ENCODE results near the gene EXOC6.
"Not testable (repeated sequence)": the region's sequence is repeated elsewhere in the genome, so short reads cannot be mapped to it uniquely, and the experiment has no call there.

Gene EXOC6

GRCh38 chr10:92946491-92946890 lies 98.2 kb downstream of the EXOC6 start:
- no peak for FAIRE-seq

GRCh38 chr10:92952573-92952972 lies 104.3 kb downstream of the EXOC6 start:
- FAIRE-seq: not testable (repeated sequence)

GRCh38 chr10:92957223-92958010 lies 109.1 kb downstream of the EXOC6 start:
- FAIRE-seq: no peak

GRCh38 chr10:92961638-92962037 lies 113.3 kb downstream of the EXOC6 start:
- FAIRE-seq: no peak

GRCh38 chr10:92965314-92965713 lies 117.0 kb downstream of the EXOC6 start:
- FAIRE-seq: peak; percentile 33

GRCh38 chr10:92967641-92968040 lies 119.3 kb downstream of the EXOC6 start:
- no peak for FAIRE-seq

GRCh38 chr10:92969151-92969550 lies 120.8 kb downstream of the EXOC6 start:
- FAIRE-seq: no peak

- no peak for FAIRE-seq
Observed at GRCh38 chr10:92970301-92971070, 122.2 kb downstream of the EXOC6 start.

GRCh38 chr10:92972066-92972870 lies 123.9 kb downstream of the EXOC6 start:
- FAIRE-seq: no peak

GRCh38 chr10:92972886-92973285 lies 124.6 kb downstream of the EXOC6 start:
- FAIRE-seq: no peak

GRCh38 chr10:92976278-92976677 lies 128.0 kb downstream of the EXOC6 start:
- FAIRE-seq: not testable (repeated sequence)

- FAIRE-seq: no peak
Observed at GRCh38 chr10:92989250-92989649, 140.9 kb downstream of the EXOC6 start.

- FAIRE-seq: no peak
Observed at GRCh38 chr10:92990615-92991014, 142.3 kb downstream of the EXOC6 start.

GRCh38 chr10:92991513-92991912 lies 143.2 kb downstream of the EXOC6 start:
- no peak for FAIRE-seq

GRCh38 chr10:92993699-92994272 lies 145.5 kb downstream of the EXOC6 start:
- no peak for FAIRE-seq

GRCh38 chr10:92995509-92995908 lies 147.2 kb downstream of the EXOC6 start:
- no peak for FAIRE-seq

- no peak for FAIRE-seq
Observed at GRCh38 chr10:92997620-92998019, 149.3 kb downstream of the EXOC6 start.

- FAIRE-seq: no peak
Observed at GRCh38 chr10:92999191-92999590, 150.9 kb downstream of the EXOC6 start.

- FAIRE-seq: peak; percentile 93
Observed at GRCh38 chr10:93006435-93007039, 158.2 kb downstream of the EXOC6 start.

GRCh38 chr10:93015722-93016121 lies 167.4 kb downstream of the EXOC6 start:
- FAIRE-seq: no peak

GRCh38 chr10:93023013-93023650 lies 174.8 kb downstream of the EXOC6 start:
- FAIRE-seq: no peak

GRCh38 chr10:93026072-93026471 lies 177.8 kb downstream of the EXOC6 start:
- no peak for FAIRE-seq

Data from endometrium (tissue), 2 donors.